ENCODE results near the gene FAM3D. TPM values are rescaled to one million over a fixed set of nuclear protein-coding genes. Genes with fewer than 3 reads are reported as not detected.
"Not testable (repeated sequence)": the region's sequence is repeated elsewhere in the genome, so short reads cannot be mapped to it uniquely, and the experiment has no call there.

The FAM3D gene
- polyA plus RNA-seq, 3 donors from 2014 or later: not detected

DNA sequence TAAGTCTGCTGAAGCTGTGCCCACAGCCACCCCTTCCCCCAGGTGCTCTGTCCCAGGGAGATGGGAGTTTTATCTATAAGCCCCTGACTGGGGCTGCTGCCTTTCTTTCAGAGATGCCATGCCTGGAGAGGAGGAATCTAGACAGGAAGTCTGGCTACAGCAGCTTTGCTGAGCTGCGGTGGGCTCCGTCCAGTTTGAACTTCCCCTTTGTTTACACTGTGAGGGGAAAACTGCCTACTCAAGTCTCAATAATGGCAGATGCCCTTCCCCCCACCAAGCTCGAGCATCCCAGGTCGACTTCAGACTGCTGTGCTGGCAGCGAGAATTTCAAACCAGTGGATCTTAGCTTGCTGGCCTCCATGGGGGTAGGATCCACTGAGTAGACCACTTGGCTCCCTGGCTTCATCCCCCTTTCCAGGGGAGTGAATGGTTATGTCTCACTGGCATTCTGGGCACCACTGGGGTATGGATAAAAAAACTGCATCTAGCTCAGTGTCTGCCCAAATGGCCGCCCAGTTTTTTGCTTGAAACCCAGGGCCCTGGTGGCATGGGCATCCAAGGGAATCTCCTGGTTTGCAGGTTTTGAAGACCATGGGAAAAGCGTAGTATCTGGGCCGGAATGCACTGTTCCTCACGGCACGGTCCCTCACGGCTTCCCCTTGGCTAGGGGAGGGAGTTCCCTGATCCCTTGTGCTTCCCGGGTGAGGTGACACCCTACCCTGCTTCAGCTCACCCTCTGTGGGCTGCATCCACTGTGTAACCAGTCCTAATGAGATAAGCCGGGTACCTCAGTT is 11.8 kb upstream of the FAM3D start:
- DNase-seq; H3K27me3 Mint-ChIP-seq (ENCODE audit: low read depth in 3 of 3); H3K9me3 Mint-ChIP-seq; H3K4me1 Mint-ChIP-seq; H3K27ac Mint-ChIP-seq; H3K36me3 Mint-ChIP-seq; H3K4me3 Mint-ChIP-seq: not testable (repeated sequence)

DNA sequence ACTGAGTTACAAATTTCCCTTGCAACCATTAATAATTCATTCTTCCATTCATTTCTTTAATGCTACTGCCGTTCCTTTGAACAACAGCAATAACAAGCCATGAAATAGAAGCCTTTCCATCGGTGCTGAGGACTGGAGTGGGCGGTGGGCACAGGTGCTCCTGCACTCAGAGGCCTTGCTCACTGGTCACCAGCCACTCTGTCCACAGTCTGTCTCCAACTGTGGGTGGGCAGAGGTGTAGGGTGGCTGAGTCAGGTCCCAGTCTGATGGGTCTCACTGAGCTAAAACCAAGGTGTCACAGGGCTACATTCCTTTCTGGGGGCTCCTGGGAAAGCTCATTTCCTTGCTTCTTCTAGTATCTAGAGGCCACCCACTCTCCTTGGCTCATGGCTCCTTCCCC is 6.3 kb upstream of the FAM3D start:
- Mint-ChIP-seq H3K4me3 (no peak overlapping the region), H3K36me3 (no peaks in the 10 kb centered on the region), H3K27ac (no peak overlapping the region), H3K4me1 (no peaks in the 10 kb centered on the region), H3K27me3 (ENCODE audit: low read depth in 3 of 3) (peaks cover 0 to 4% (median 2%) of the 10 kb centered on the region in 3 donors), H3K9me3 (peaks cover 0 to 2% (median 0%) of the 10 kb centered on the region in 6 donors)
- no peak for DNase-seq

DNA sequence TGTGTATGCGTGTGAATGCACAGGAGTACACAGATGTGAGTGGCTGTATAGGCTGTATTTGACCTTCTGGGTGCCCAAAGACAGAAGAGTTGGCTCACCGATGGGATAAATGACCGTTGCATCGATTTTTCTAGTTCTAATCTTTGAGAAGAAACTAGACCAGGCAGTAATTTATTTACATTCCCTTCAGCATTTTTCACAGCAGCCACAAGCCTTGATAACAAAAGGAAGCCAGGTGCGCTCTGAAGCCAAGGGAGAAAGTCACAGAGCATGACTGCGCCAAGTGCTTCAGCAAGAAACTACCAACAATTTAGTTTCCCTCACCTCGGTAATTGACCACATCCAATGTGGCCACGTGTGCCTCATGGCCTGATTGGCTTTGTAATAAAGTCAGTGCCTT is 5.9 kb upstream of the FAM3D start:
- H3K4me3 Mint-ChIP-seq: no peak overlapping the region
- H3K36me3 Mint-ChIP-seq: no peaks in the 10 kb centered on the region
- peaks cover 0 to 2% (median 0%) of the 10 kb centered on the region in 6 donors for H3K9me3 Mint-ChIP-seq
- DNase-seq: no peak
- no peaks in the 10 kb centered on the region for H3K4me1 Mint-ChIP-seq
- H3K27ac Mint-ChIP-seq: no peak overlapping the region
- peaks cover 0 to 4% (median 2%) of the 10 kb centered on the region in 3 donors for H3K27me3 Mint-ChIP-seq (ENCODE audit: low read depth in 3 of 3)

DNA sequence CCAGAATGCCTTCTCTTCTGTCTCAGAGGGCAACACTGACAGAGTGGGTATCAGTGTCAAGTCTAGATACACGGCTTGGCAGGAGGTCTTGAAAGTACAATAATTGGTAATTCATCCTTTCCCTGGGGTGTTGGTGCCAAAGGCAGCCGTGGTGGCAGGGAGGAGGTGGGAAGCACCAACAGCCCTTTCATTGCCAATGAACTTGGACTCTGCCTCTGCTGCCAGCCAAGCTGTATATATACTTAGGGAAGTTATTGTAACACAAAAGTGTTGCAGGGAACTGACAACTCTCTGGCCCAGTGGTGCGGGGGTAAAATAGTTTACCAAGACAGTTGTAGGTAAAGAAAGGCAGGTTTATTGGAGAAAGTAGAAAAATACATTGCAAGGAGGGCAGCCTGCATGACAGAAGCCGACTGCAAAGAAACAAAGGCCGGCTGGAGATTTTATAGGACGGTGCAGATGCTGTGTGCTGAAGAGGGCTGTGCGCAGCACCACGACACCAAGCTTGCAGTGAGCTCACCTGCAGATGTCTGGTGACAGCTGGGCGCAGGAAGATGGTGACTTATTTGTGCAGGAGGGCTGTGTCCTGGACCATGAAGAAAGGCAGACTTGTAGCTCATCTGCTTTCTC is 4.0 kb upstream of the FAM3D start:
- no peaks in the 10 kb centered on the region for H3K36me3 Mint-ChIP-seq
- H3K4me3 Mint-ChIP-seq: no peak overlapping the region
- no peaks in the 10 kb centered on the region for H3K4me1 Mint-ChIP-seq
- H3K9me3 Mint-ChIP-seq: peaks cover 0 to 2% (median 0%) of the 10 kb centered on the region in 6 donors
- peaks cover 0 to 3% (median 0%) of the 10 kb centered on the region in 3 donors for H3K27me3 Mint-ChIP-seq (ENCODE audit: low read depth in 3 of 3)
- no peak overlapping the region for H3K27ac Mint-ChIP-seq
- no peak for DNase-seq

DNA sequence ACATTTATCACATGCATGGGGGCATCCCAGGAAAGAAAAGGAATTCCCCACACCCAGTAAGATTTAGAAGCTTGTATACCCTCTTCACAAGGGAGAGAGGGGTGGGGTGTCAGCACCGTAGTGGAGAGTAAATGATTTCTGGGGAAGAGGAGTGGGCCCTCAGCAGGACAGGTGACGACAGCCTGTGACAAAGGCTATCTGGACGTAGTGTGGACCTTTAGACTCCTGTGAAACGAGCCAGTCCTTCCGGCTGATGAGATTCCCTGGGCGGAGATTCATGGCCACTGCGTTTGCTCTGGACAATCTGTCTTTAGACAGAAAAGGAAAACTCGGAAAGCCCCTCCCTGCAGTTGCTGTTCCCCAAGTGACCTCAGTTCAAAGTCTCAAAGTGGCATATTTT is 1.7 kb upstream of the FAM3D start:
- Mint-ChIP-seq H3K27ac (no peak overlapping the region), H3K4me3 (no peak overlapping the region), H3K4me1 (no peaks in the 10 kb centered on the region)

DNA sequence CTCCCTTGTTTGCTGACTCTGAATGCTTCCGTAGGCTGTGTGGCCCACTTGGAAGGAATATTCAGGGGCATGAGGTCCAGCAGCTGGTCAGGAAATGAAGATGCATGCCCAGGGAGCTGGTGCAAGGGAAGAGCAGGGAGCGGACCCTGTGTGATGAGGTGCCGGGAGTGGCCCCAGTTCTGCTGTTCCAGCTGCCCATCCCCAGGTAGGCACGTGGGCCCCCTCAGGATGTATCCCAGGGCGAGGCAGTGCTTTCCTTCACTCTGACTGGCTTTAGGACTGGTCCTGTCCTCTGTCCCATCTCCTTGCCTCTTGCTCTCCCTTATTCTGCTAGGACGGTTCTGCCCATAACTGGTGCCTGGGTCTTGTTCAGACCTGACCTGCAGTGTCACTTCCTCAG is 1.1 kb upstream of the FAM3D start:
- Mint-ChIP-seq H3K4me1 (no peaks in the 10 kb centered on the region), H3K4me3 (no peak overlapping the region), H3K9me3 (no peaks in the 10 kb centered on the region), H3K27me3 (ENCODE audit: low read depth in 3 of 3) (no peaks in the 10 kb centered on the region), H3K27ac (no peak overlapping the region), H3K36me3 (no peaks in the 10 kb centered on the region)
- DNase-seq: no peak

More for the DNA sequence above, 1.7 kb upstream of the FAM3D start:
- DNase-seq: no peak
- Mint-ChIP-seq H3K36me3 (no peaks in the 10 kb centered on the region), H3K9me3 (no peaks in the 10 kb centered on the region), H3K27me3 (ENCODE audit: low read depth in 3 of 3) (no peaks in the 10 kb centered on the region)

DNA sequence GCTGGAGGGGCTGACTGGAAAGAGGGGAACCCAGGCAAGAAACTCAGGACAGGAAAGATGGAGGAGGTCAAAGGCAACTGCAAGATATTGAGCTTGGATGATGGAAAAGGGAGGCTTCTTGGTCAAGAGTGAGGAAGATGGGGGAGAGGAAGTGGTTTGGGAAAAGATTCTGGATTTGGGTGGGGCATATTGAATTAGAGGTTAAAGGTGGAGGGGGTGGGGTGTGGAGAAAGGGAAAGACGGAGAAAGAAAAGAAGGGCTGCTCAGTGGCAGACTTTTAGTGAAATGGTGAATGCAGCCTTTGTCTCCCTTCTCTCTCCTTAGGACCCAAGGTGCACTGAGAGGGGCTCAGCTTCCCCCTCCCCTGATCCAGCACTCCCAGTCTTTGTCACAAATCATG is 655 bp upstream of the FAM3D start:
- no peaks in the 10 kb centered on the region for H3K36me3 Mint-ChIP-seq
- H3K9me3 Mint-ChIP-seq: no peaks in the 10 kb centered on the region
- H3K4me1 Mint-ChIP-seq: no peaks in the 10 kb centered on the region
- no peak for DNase-seq
- H3K4me3 Mint-ChIP-seq: no peak overlapping the region
- no peaks in the 10 kb centered on the region for H3K27me3 Mint-ChIP-seq (ENCODE audit: low read depth in 3 of 3)
- no peak overlapping the region for H3K27ac Mint-ChIP-seq

DNA sequence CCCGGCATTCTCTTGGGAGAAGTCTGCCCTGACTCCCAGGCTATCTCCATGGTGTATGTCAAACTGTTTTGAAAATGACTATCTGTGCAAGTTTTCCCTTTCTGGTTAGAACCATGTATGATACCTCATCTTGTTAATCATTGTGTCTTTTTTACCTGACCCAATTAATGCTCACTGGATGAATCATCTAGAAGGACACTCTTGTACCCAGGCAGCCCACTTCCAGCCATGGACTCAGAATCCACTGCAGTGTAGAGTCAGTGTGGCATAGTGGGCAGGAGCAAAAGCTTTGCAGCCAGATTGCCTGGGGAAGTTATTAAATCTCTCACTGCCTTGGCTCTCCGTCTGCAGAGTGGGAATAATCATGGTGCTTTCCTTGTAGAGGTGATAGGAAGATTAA is 1.2 kb downstream of the FAM3D start:
- Mint-ChIP-seq H3K4me3 (no peak overlapping the region), H3K36me3 (no peaks in the 10 kb centered on the region), H3K9me3 (no peaks in the 10 kb centered on the region), H3K27ac (no peak overlapping the region), H3K4me1 (no peaks in the 10 kb centered on the region), H3K27me3 (ENCODE audit: low read depth in 3 of 3) (no peaks in the 10 kb centered on the region)
- DNase-seq: no peak

DNA sequence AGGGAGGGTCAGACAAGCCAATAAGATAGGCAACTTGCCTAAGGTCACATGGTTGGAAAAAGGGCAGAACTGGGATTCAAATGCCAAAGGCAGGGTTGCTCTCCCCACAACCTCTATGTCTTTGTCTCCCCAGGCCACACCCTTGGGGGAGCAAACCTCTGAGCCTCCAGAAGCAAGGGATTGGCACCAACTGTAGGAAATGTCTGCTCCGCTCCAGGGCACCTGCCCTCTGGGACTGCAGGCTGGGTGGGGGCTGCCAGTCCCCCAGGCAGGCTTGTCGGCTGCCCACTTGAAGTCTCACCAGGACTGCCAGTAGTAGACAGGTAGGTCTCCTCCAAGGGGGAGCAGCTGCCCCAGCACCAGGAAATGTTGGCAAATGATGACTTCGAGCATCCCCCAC is 2.0 kb downstream of the FAM3D start:
- H3K27ac Mint-ChIP-seq: no peak overlapping the region
- DNase-seq: no peak
- H3K9me3 Mint-ChIP-seq: no peaks in the 10 kb centered on the region
- no peaks in the 10 kb centered on the region for H3K36me3 Mint-ChIP-seq
- no peaks in the 10 kb centered on the region for H3K27me3 Mint-ChIP-seq (ENCODE audit: low read depth in 3 of 3)
- no peak overlapping the region for H3K4me3 Mint-ChIP-seq
- no peaks in the 10 kb centered on the region for H3K4me1 Mint-ChIP-seq

DNA sequence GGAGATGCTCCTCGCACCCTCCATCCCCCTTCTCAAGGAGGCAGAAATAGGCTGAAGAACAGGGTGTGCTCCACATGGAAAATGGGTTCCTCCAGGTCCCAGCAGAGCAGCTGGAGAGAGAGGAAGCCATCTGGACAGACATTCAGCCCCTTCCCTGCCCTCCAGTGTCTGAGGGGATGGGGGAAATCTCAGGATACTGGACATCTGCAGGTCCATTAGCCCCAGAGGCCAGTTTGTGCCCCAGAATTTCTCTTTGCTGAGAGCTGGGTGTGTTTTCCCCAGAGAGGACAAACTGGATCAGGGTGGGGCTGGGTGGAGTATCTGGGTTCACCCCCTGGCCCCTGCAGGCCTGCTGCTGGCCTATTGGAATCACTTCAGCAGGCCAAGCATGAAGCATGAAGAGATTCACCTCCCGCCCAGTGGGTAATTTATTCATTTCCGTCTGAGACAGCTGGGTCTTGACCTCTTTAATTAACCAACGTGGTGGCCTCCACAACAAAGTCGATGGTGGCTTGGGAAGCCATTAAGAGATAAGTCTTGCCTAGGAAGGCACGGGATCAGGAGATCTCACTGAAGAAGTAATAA is 4.6 kb downstream of the FAM3D start:
- Mint-ChIP-seq H3K4me3 (no peak overlapping the region), H3K9me3 (no peaks in the 10 kb centered on the region), H3K4me1 (no peaks in the 10 kb centered on the region), H3K27me3 (ENCODE audit: low read depth in 3 of 3) (peaks cover 0 to 3% (median 0%) of the 10 kb centered on the region in 3 donors), H3K36me3 (no peaks in the 10 kb centered on the region), H3K27ac (no peak overlapping the region)
- no peak for DNase-seq

DNA sequence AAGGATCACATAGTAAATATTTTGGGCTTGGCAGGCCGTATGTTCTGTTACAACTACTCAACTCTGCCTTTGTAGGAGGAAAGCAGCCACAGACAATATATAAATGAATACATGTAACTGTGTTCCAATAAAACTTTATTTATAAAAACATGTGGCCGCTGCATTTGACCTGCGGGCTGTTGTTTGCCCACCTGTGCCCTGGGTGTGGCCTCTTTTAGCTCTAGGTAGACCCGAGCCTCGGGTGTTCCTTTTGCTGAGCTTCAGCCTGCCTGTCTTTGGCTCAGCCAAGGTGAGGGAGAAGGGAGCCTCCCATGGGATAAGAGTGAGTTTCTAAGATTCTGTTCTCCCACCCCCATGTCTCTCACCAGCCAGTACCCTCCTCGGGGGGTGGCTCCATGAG is 5.6 kb downstream of the FAM3D start:
- H3K4me1 Mint-ChIP-seq: no peaks in the 10 kb centered on the region
- no peaks in the 10 kb centered on the region for H3K36me3 Mint-ChIP-seq
- no peak for DNase-seq
- no peak overlapping the region for H3K4me3 Mint-ChIP-seq
- no peak overlapping the region for H3K27ac Mint-ChIP-seq
- no peaks in the 10 kb centered on the region for H3K9me3 Mint-ChIP-seq
- peaks cover 0 to 6% (median 3%) of the 10 kb centered on the region in 3 donors for H3K27me3 Mint-ChIP-seq (ENCODE audit: low read depth in 3 of 3)

DNA sequence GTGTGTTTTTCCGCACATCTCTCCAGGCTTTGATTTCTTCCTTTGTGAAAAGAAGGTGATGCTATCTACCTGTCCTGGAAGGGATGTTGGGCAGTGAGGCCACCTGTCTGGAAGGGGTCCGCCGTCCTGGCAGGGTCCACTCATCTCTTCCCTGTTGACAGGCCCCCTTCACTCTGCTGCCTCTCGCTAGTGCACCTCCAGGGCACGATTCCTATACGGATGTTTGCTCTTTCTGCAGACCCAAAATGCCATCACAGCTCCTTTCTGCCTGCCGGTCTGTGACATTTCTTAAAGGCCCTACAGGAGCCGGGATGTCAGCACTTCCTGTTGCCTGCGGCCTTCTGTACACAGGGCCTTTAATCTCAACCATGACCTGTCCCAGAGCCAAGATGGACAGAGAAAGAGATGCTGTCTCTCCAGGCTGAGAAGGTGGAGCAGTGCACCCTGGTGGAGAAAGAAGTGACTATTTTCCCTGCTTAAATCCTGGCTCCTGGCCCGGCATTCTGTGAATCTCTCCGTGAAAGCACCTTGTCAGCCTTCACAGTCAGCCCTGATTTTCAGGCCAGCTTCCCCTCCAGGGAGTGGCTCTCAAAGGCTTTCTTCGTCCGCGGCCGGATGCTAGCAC is 7.4 kb downstream of the FAM3D start:
- no peak overlapping the region for H3K27ac Mint-ChIP-seq
- no peaks in the 10 kb centered on the region for H3K36me3 Mint-ChIP-seq
- H3K4me1 Mint-ChIP-seq: no peaks in the 10 kb centered on the region
- H3K27me3 Mint-ChIP-seq (ENCODE audit: low read depth in 3 of 3): peaks cover 0 to 6% (median 4%) of the 10 kb centered on the region in 3 donors
- H3K4me3 Mint-ChIP-seq: no peak overlapping the region
- no peak for DNase-seq
- peaks cover 0 to 2% (median 0%) of the 10 kb centered on the region in 6 donors for H3K9me3 Mint-ChIP-seq

DNA sequence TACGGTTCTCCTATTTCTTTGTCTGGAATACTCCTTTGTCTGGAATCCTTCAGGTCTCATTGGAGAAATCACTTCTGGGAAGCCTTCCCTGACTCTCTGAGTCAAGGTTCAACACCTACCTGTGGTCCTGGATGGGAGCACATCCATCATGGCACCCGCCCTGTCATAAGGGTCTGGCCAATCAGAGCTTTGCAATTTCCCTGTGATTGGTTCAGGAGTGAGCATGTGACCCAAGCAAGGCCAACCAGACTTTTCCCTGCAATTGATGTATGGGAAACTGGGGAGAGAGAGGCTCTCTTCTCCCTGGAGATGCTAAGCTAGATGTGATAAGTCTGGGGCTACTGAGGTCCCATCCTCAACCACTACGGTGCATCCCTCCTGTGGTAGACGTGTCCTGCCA is 8.1 kb downstream of the FAM3D start:
- Mint-ChIP-seq H3K4me3 (no peak overlapping the region), H3K4me1 (no peaks in the 10 kb centered on the region), H3K27me3 (ENCODE audit: low read depth in 3 of 3) (peaks cover 0 to 6% (median 4%) of the 10 kb centered on the region in 3 donors), H3K27ac (no peak overlapping the region), H3K9me3 (peaks cover 0 to 2% (median 0%) of the 10 kb centered on the region in 6 donors), H3K36me3 (no peaks in the 10 kb centered on the region)
- no peak for DNase-seq

DNA sequence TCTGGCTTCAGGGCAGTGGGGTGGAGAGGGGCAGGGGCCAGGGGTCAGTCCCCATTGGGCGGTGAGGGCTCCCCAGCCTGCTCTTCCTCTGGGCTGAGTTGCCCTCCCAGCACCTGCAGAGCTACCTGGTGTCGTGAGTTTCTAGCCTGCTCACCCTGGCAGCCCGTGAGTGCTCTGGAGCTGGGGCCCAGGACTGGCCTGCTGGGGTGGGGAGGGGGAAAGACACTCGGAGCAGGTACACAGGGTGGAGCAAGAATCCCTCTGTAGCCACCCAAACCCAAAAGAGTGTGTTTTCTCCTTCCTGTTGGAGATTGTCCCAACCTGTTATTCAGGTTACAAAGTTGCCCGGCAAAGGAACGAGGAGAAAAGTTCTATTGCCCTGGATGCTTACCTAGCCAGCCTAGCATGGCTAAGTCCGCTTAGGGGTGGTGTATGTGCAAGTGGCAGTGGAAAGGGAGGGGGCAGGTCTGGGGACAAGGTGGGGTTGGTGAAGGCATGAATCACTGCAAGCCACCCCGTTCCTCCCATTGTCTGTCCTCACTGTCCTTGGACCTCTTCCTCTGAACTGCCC is 8.9 kb downstream of the FAM3D start:
- Mint-ChIP-seq H3K4me3 (no peak overlapping the region), H3K36me3 (no peaks in the 10 kb centered on the region), H3K4me1 (no peaks in the 10 kb centered on the region), H3K9me3 (peaks cover 0 to 2% (median 0%) of the 10 kb centered on the region in 6 donors), H3K27me3 (ENCODE audit: low read depth in 3 of 3) (peaks cover 0 to 8% (median 7%) of the 10 kb centered on the region in 3 donors), H3K27ac (no peak overlapping the region)
- no peak for DNase-seq

Data from immature natural killer cell (primary cell).